Tibial artery (tissue), 4 donors: Measurements from ENCODE around the gene CSMD2.
A peak's percentile ranks its signal among the peaks of the same experiment; 100 is the strongest.

Source experiments
- DNase-seq, 2 donors: peaks; one replicate each; pipeline ENCODE4 v3.0.0-alpha.2; 2019
- H3K27ac ChIP-seq, 2 donors: fragments of 200-600 bp; sonication (generic) in 1 of 2; 1 replicate in 1 of 2; 2 replicates in 1 of 2; pipeline ENCODE4 v1.5.1; 2018 to 2019; ENCODE audit warnings: mild to moderate bottlenecking in 1 of 2
- H3K27me3 ChIP-seq, 2 donors: fragments of 200-600 bp; sonication (generic) in 1 of 2; one replicate each; pipeline versions ENCODE4 v1.5.1 to v1.6.0; 2016 to 2019
- H3K36me3 ChIP-seq, 3 donors: fragments of 200-600 bp; sonication (generic) in 2 of 3; one replicate each; pipeline ENCODE4 v1.5.1; 2016 to 2019; ENCODE audit warnings: mild to moderate bottlenecking in 2 of 3
- H3K4me1 ChIP-seq, 4 donors: fragments of 200-600 bp; sonication (generic) in 2 of 4; 1 replicate in 3 of 4; 2 replicates in 1 of 4; pipeline ENCODE4 v1.5.1; 2016 to 2019
- H3K4me3 ChIP-seq, 2 donors: fragments of 200-600 bp; sonication (generic) in 1 of 2; 1 replicate in 1 of 2; 2 replicates in 1 of 2; pipeline ENCODE4 v1.5.1; 2018 to 2019; ENCODE audit warnings: mild to moderate bottlenecking in 2 of 2
- H3K9me3 ChIP-seq, 3 donors: fragments of 200-600 bp; sonication (generic) in 1 of 3; one replicate each; pipeline ENCODE4 v1.5.1; 2016 to 2019
- intact Hi-C: fragments of 100-400 bp; cut with DNase I; formaldehyde crosslinking; loops from one replicate; pipeline ENCODE4 v1.15.0; 2023; ENCODE audit warnings: low total_unique reads
- TF ChIP-seq, protein P1 (sequence below), 2 experiments: fragments of 200-600 bp in 1 of 2; fragments of 450-650 bp in 1 of 2; IDR thresholded peaks; one replicate each; pipeline ENCODE4 v1.5.1; 2017 to 2019; ENCODE audit warnings: antibody characterized with exemption in 2 of 2, mild to moderate bottlenecking in 1 of 2, moderate library complexity in 1 of 2

CSMD2 gene

DNA sequence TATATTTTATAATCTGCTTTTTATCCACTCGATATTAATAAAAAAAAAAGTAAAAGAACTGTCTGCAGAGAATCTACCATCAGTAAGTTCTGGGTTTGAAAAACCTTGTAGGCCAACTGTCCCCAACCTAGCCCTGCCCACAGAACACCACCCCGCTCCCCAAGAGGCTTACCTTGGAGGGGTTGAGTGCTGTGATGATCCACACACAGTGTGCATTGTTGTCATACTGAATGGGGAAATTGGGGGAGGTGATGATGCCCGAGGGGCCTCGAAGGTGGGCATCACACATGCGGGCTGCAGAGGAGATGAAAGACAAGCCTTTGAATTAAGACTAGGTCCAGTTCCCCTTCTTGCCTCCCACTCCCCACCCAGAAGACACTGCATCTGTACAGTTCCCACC lies 354.5 kb downstream of the CSMD2 start:
- H3K27ac ChIP-seq = no peak overlapping the region
- H3K4me3 ChIP-seq = no peak overlapping the region
- H3K27me3 ChIP-seq = no peaks in the 10 kb centered on the region
- no peak for DNase-seq
- H3K9me3 ChIP-seq = peaks cover 0 to 14% (median 6%) of the 10 kb centered on the region in 3 donors
- no peaks in the 10 kb centered on the region for H3K4me1 ChIP-seq
- intact Hi-C loops = no loop called here
- TF ChIP-seq, protein P1, sequence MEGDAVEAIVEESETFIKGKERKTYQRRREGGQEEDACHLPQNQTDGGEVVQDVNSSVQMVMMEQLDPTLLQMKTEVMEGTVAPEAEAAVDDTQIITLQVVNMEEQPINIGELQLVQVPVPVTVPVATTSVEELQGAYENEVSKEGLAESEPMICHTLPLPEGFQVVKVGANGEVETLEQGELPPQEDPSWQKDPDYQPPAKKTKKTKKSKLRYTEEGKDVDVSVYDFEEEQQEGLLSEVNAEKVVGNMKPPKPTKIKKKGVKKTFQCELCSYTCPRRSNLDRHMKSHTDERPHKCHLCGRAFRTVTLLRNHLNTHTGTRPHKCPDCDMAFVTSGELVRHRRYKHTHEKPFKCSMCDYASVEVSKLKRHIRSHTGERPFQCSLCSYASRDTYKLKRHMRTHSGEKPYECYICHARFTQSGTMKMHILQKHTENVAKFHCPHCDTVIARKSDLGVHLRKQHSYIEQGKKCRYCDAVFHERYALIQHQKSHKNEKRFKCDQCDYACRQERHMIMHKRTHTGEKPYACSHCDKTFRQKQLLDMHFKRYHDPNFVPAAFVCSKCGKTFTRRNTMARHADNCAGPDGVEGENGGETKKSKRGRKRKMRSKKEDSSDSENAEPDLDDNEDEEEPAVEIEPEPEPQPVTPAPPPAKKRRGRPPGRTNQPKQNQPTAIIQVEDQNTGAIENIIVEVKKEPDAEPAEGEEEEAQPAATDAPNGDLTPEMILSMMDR (IDR thresholded peaks at IDR 0.05) = no peak
- no peaks in the 10 kb centered on the region for H3K36me3 ChIP-seq

DNA sequence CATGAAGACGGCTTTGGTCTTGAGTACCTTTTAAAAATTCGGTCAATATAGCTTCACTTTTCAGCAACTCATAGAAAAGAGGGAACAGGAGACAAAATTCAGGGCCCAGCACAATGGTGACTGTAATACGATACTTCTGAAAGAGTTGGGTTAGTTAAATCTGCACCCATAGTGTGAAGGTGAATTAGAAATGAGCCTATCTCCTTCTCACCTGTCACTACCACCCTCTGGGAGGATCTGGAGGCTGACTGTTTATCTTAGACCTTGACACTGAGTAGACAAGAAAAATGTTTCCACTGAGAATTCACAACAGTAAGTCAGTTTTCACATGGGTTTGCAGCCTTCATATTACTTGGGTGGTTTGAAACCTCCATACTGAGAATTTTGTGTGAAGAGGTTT lies 359.0 kb downstream of the CSMD2 start:
- DNase-seq = no peak
- Histone ChIP-seq H3K36me3 (no peaks in the 10 kb centered on the region), H3K27me3 (peaks cover 0 to 4% of the 10 kb centered on the region in 2 donors), H3K9me3 (peaks cover 0 to 14% (median 6%) of the 10 kb centered on the region in 3 donors), H3K4me1 (no peaks in the 10 kb centered on the region), H3K27ac (no peak overlapping the region), H3K4me3 (no peak overlapping the region)
- TF ChIP-seq, protein P1 (IDR thresholded peaks at IDR 0.05) = no peak
- intact Hi-C loops = no loop called here

DNA sequence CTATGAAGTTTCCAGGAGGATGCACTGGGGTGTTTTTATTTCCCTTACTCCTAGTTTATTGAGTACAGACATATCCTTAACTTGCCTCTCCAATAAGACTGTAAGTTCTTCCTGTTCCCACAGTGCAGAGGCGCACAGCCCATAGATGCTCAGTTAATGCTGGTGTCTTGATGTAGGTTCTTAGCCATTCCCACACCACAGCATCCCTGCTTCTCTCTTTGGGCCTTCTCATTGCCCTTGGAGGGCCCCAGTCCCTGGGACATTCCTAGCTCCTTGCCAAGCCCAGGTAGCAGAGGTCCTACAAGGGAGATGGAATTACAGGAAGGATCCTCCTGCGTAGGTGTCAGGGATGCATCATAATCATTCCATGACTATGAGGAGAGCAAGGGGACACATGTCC lies 362.8 kb downstream of the CSMD2 start:
- H3K4me3 ChIP-seq = no peak overlapping the region
- peaks cover 0 to 2% (median 0%) of the 10 kb centered on the region in 3 donors for H3K9me3 ChIP-seq
- H3K27ac ChIP-seq = no peak overlapping the region
- no peaks in the 10 kb centered on the region for H3K36me3 ChIP-seq
- intact Hi-C loops = no loop called here
- no peaks in the 10 kb centered on the region for H3K4me1 ChIP-seq
- DNase-seq = peak in 1 of 2 donors; percentile 20
- TF ChIP-seq, protein P1 (IDR thresholded peaks at IDR 0.05) = no peak
- H3K27me3 ChIP-seq = peaks cover 0 to 4% of the 10 kb centered on the region in 2 donors

DNA sequence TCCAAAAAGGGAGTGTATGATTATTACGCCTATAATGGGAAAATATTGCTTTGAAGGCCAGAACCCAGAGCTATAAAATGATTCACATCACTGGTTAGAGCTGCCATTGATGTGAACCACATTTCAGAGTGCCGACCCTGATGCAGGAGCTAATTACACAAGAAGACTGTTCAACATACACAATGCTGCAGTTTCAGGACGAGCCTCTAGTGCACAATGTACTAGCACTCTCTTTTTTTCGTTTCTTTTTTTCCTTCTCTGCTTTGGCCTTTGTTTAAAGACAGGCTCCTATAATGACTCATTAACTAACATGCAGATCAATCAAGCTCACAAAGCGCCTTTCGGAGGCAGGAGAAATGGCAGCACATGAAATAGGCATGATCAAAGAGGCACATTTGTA lies 367.2 kb downstream of the CSMD2 start:
- H3K27me3 ChIP-seq = no peaks in the 10 kb centered on the region
- TF ChIP-seq, protein P1 (IDR thresholded peaks at IDR 0.05) = no peak
- no peak overlapping the region for H3K4me3 ChIP-seq
- peaks cover 0 to 8% (median 3%) of the 10 kb centered on the region in 3 donors for H3K9me3 ChIP-seq
- H3K27ac ChIP-seq = no peak overlapping the region
- DNase-seq = no peak
- no peaks in the 10 kb centered on the region for H3K4me1 ChIP-seq
- intact Hi-C loops = no loop called here
- no peaks in the 10 kb centered on the region for H3K36me3 ChIP-seq

DNA sequence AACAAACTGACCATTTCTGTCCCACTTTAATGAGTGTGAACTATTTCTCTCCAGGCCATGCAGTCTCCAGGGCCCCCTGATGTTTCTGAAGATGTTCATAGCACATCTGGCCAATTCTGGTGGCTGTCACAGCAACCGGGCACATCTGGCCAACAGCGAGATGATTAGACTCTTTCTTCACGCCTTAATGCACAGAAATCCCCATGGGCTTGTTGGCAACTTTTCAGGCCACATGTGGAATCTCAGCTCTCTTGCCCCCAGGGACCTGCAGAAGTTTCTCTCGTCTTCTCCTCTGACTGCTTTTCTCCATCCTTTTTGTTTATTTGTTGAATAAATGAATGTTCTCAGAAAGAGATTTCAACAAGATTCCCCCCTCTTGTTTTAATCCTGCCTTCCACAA lies 372.4 kb downstream of the CSMD2 start:
- peaks cover 0 to 8% (median 3%) of the 10 kb centered on the region in 3 donors for H3K9me3 ChIP-seq
- no peak for DNase-seq
- H3K4me1 ChIP-seq = no peaks in the 10 kb centered on the region
- H3K27me3 ChIP-seq = no peaks in the 10 kb centered on the region
- H3K36me3 ChIP-seq = no peaks in the 10 kb centered on the region
- H3K4me3 ChIP-seq = no peak overlapping the region
- TF ChIP-seq, protein P1 (IDR thresholded peaks at IDR 0.05) = no peak
- intact Hi-C loops = no loop called here
- no peak overlapping the region for H3K27ac ChIP-seq

DNA sequence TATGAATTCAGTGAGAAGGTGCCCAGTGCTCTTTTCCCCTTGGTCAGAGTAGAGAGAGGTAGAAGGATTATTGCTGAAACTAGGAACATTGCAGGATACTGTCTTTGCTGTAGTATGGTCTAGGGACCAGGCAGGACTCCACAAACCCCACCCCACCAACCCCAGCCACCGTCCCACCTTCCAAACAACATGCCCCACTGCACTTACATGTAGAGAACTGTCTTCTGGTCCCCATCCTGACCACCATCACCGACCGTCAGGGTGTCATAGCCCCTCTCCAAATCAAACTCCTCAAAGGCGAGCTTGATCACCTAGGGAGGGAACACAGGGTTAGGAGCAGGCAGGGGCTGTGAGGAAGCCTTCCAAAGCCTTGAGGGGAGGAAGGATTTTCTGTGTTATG lies 372.8 kb downstream of the CSMD2 start:
- Histone ChIP-seq H3K27me3 (no peaks in the 10 kb centered on the region), H3K4me1 (no peaks in the 10 kb centered on the region), H3K36me3 (no peaks in the 10 kb centered on the region), H3K27ac (no peak overlapping the region), H3K9me3 (peaks cover 0 to 8% (median under 1%) of the 10 kb centered on the region in 3 donors), H3K4me3 (no peak overlapping the region)
- intact Hi-C loops = no loop called here
- no peak for DNase-seq
- TF ChIP-seq, protein P1 (IDR thresholded peaks at IDR 0.05) = no peak
